ENCODE measurements around the gene BRCC3. TPM values are rescaled to one million over a fixed set of nuclear protein-coding genes. Genes with fewer than 3 reads are reported as not detected.

The BRCC3 gene
- polyA plus RNA-seq, 1 donor (not counting 4 experiments of a cell fraction or from before 2014, with no cell fraction given) = 24.8 TPM

- Histone ChIP-seq H3K4me3 (ENCODE audit: control insufficient read depth in 2 of 3, extremely low read depth in 1 of 3, insufficient read depth in 2 of 3, low read depth in 1 of 3, low read length in 3 of 3) (no peak overlapping the region), H3K27me3 (ENCODE audit: control insufficient read depth, extremely low read depth, insufficient read depth, low read length) (no peaks in the 10 kb centered on the region), H3K36me3 (ENCODE audit: control insufficient read depth in 2 of 2, extremely low read depth in 1 of 2, insufficient read depth in 2 of 2, low read length in 2 of 2) (no peaks in the 10 kb centered on the region), H2AFZ (ENCODE audit: control insufficient read depth, low read length) (no peak overlapping the region), H3K4me2 (ENCODE audit: control insufficient read depth, extremely low read depth, insufficient read depth, low read depth, low read length) (no peak overlapping the region), H4K20me1 (ENCODE audit: control insufficient read depth, extremely low read depth, insufficient read depth, low read length) (no peaks in the 10 kb centered on the region), H3K9ac (ENCODE audit: control insufficient read depth, extremely low read depth, insufficient read depth, low read length) (no peak overlapping the region), H3K9me3 (ENCODE audit: control insufficient read depth, low read depth, low read length) (no peaks in the 10 kb centered on the region), H3K27ac (ENCODE audit: control insufficient read depth, insufficient read depth, low read length) (no peak overlapping the region), H3K79me2 (ENCODE audit: control insufficient read depth, insufficient read depth, low read length) (no peaks in the 10 kb centered on the region), H3K9me1 (ENCODE audit: control insufficient read depth, extremely low read depth, insufficient read depth, low read length) (no peaks in the 10 kb centered on the region), H3K4me1 (ENCODE audit: control insufficient read depth, extremely low read depth, insufficient read depth, low read length) (no peaks in the 10 kb centered on the region)
- no peak for FAIRE-seq
- DNase-seq (ENCODE audit: low read depth, low spot score) = no peak
- dilution Hi-C loops (cut with MboI; ENCODE audit: extremely low pct_ligation_motif_present, low sequenced_read_pairs) = no loop called here
- peak in 2 of 3 experiments; percentile 33 to 39 for TF ChIP-seq CTCF (optimal IDR thresholded peaks at IDR 0.05 in 1 of 3, IDR thresholded peaks at IDR 0.05 in 1 of 3, conservative IDR thresholded peaks at IDR 0.05 in 1 of 3; ENCODE audit: extremely low read depth in 1 of 3, insufficient read depth in 2 of 3, low read length in 3 of 3)
- no peak for TF ChIP-seq EZH2 (IDR thresholded peaks at IDR 0.05; ENCODE audit: low read length)
Observed at GRCh38 chrX:155094468-155095061, 23.3 kb downstream of the BRCC3 start.

GRCh38 chrX:155105919-155106318 lies 34.6 kb downstream of the BRCC3 start:
- Histone ChIP-seq H3K27ac (ENCODE audit: control insufficient read depth, insufficient read depth, low read length) (no peak overlapping the region), H3K9me3 (ENCODE audit: control insufficient read depth, low read depth, low read length) (no peaks in the 10 kb centered on the region), H3K9ac (ENCODE audit: control insufficient read depth, extremely low read depth, insufficient read depth, low read length) (no peak overlapping the region), H3K9me1 (ENCODE audit: control insufficient read depth, extremely low read depth, insufficient read depth, low read length) (no peaks in the 10 kb centered on the region), H2AFZ (ENCODE audit: control insufficient read depth, low read length) (no peak overlapping the region), H3K36me3 (ENCODE audit: control insufficient read depth in 2 of 2, extremely low read depth in 1 of 2, insufficient read depth in 2 of 2, low read length in 2 of 2) (no peaks in the 10 kb centered on the region), H3K4me2 (ENCODE audit: control insufficient read depth, extremely low read depth, insufficient read depth, low read depth, low read length) (no peak overlapping the region), H3K79me2 (ENCODE audit: control insufficient read depth, insufficient read depth, low read length) (no peaks in the 10 kb centered on the region), H4K20me1 (ENCODE audit: control insufficient read depth, extremely low read depth, insufficient read depth, low read length) (no peaks in the 10 kb centered on the region), H3K4me1 (ENCODE audit: control insufficient read depth, extremely low read depth, insufficient read depth, low read length) (no peaks in the 10 kb centered on the region), H3K27me3 (ENCODE audit: control insufficient read depth, extremely low read depth, insufficient read depth, low read length) (no peaks in the 10 kb centered on the region), H3K4me3 (ENCODE audit: control insufficient read depth in 2 of 3, extremely low read depth in 1 of 3, insufficient read depth in 2 of 3, low read depth in 1 of 3, low read length in 3 of 3) (no peak overlapping the region)
- FAIRE-seq (no peak), DNase-seq (ENCODE audit: low read depth, low spot score) (no peak)
- TF ChIP-seq CTCF (optimal IDR thresholded peaks at IDR 0.05 in 1 of 3, IDR thresholded peaks at IDR 0.05 in 1 of 3, conservative IDR thresholded peaks at IDR 0.05 in 1 of 3; ENCODE audit: extremely low read depth in 1 of 3, insufficient read depth in 2 of 3, low read length in 3 of 3) (no peak), EZH2 (IDR thresholded peaks at IDR 0.05; ENCODE audit: low read length) (no peak)
- dilution Hi-C loops (cut with MboI; ENCODE audit: extremely low pct_ligation_motif_present, low sequenced_read_pairs) = no loop called here
